Fibroblast of lung (primary cell): ENCODE data around the gene RNF20. TPM values are rescaled to one million over a fixed set of nuclear protein-coding genes. Genes with fewer than 3 reads are reported as not detected.

Source experiments
- DNase-seq, 2 donors: peaks; one replicate each; pipeline versions ENCODE4 v3.0.0 to v3.0.0-alpha.2; 2010; ENCODE audit warnings: low read depth in 2 of 2
- H2AFZ ChIP-seq: 2 replicates; pipeline ENCODE4 v1.5.1; 2012; ENCODE audit warnings: low read length, control low read depth, inconsistent platforms
- H3K27ac ChIP-seq: 2 replicates; pipeline ENCODE4 v1.5.1; 2011; ENCODE audit warnings: low read length, control low read depth; ENCODE audit not compliant: insufficient read depth
- H3K27me3 ChIP-seq: 2 replicates; pipeline ENCODE4 v1.5.1; 2011; ENCODE audit warnings: mild to moderate bottlenecking, low read length; ENCODE audit not compliant: control insufficient read depth, insufficient read depth
- H3K36me3 ChIP-seq: 2 replicates; pipeline ENCODE4 v1.5.1; 2011; ENCODE audit warnings: low read length; ENCODE audit not compliant: control insufficient read depth, insufficient read depth
- H3K4me1 ChIP-seq: 2 replicates; pipeline ENCODE4 v1.5.1; 2011; ENCODE audit warnings: low read length; ENCODE audit not compliant: control insufficient read depth, insufficient read depth; ENCODE audit errors: extremely low read depth
- H3K4me2 ChIP-seq: 2 replicates; pipeline ENCODE4 v1.5.1; 2011; ENCODE audit warnings: low read length, control low read depth; ENCODE audit not compliant: insufficient read depth; ENCODE audit errors: extremely low read depth
- H3K4me3 ChIP-seq, 4 experiments: fragments of 200-600 bp in 1 of 4; sonication (generic) in 1 of 4; replicated peaks in 1 of 4; 2 replicates each; pipeline ENCODE4 v1.5.1; 2011 to 2016; ENCODE audit warnings: low read length in 4 of 4, low read depth in 3 of 4, mild to moderate bottlenecking in 3 of 4, control low read depth in 2 of 4, inconsistent platforms in 1 of 4, mixed read lengths in 1 of 4; ENCODE audit not compliant: insufficient read depth in 1 of 4; ENCODE audit errors: control extremely low read depth in 1 of 4
- H3K79me2 ChIP-seq: 2 replicates; pipeline ENCODE4 v1.5.1; 2012; ENCODE audit warnings: mild to moderate bottlenecking, low read length, inconsistent platforms; ENCODE audit not compliant: control insufficient read depth, insufficient read depth
- H3K9ac ChIP-seq: 2 replicates; pipeline ENCODE4 v1.5.1; 2011; ENCODE audit warnings: mild to moderate bottlenecking, low read length, control low read depth; ENCODE audit not compliant: insufficient read depth
- H3K9me3 ChIP-seq: 2 replicates; pipeline ENCODE4 v1.5.1; 2012; ENCODE audit warnings: low read depth, low read length; ENCODE audit not compliant: control insufficient read depth, insufficient read depth
- H4K20me1 ChIP-seq: 2 replicates; pipeline ENCODE4 v1.5.1; 2011; ENCODE audit warnings: low read length; ENCODE audit not compliant: control insufficient read depth, insufficient read depth; ENCODE audit errors: extremely low read depth
- EZH2 ChIP-seq: IDR thresholded peaks from 2 replicates; pipeline ENCODE4 v1.5.1; 2012; ENCODE audit warnings: low read length, control low read depth, mild to moderate bottlenecking; ENCODE audit errors: missing control alignments
- polyA plus RNA-seq, 2 donors: library from polyadenylated mRNA; depleted of rRNA in 1 of 2; stranded (reverse) in 1 of 2; unstranded in 1 of 2; fragments of >200 nt; gene quantifications; 2 replicates each; pipeline ENCODE4 v1.2.1, GENCODE V29; 2011 to 2012; ENCODE audit warnings: missing spikeins in 1 of 2
- total RNA-seq: library from RNA; depleted of rRNA; stranded (reverse); fragments of >200 nt; gene quantifications from 2 replicates; pipeline ENCODE4 v1.2.1, GENCODE V29; 2014
- TF ChIP-seq, protein P1 (sequence below), 2 donors: IDR thresholded peaks in 1 of 2; conservative IDR thresholded peaks in 1 of 2; 1 replicate in 1 of 2; 2 replicates in 1 of 2; pipeline ENCODE4 v1.5.1; 2011 to 2012; ENCODE audit warnings: low read length in 2 of 2, control low read depth in 1 of 2, inconsistent platforms in 1 of 2, low read depth in 1 of 2, mild to moderate bottlenecking in 1 of 2

Gene RNF20
- total and polyA plus RNA-seq, 2 donors (not counting 1 experiment from before 2014, with no cell fraction given), result 23.0 to 29.6 TPM

DNA sequence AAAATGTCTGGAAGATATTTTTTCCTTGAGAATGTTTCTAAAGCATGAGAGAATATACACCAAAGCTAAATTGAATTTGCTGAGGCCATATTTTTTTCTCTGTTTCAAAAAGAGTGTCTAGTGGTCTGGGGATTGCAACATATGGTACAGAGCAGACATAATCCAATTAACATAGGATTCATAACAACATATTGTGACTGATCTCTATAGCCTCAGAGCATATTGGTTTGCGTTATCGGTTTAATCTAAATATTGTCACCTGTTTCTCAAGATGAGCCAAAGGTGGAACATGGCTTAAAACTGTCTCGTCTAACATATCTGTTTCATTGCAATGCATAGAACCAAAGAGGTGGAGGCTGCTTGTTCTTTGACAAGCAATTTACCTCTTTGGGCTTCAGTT, 57.2 kb downstream of the RNF20 start:
- TF ChIP-seq EZH2, result no peak
- TF ChIP-seq, protein P1, sequence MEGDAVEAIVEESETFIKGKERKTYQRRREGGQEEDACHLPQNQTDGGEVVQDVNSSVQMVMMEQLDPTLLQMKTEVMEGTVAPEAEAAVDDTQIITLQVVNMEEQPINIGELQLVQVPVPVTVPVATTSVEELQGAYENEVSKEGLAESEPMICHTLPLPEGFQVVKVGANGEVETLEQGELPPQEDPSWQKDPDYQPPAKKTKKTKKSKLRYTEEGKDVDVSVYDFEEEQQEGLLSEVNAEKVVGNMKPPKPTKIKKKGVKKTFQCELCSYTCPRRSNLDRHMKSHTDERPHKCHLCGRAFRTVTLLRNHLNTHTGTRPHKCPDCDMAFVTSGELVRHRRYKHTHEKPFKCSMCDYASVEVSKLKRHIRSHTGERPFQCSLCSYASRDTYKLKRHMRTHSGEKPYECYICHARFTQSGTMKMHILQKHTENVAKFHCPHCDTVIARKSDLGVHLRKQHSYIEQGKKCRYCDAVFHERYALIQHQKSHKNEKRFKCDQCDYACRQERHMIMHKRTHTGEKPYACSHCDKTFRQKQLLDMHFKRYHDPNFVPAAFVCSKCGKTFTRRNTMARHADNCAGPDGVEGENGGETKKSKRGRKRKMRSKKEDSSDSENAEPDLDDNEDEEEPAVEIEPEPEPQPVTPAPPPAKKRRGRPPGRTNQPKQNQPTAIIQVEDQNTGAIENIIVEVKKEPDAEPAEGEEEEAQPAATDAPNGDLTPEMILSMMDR (conservative IDR thresholded peaks at IDR 0.05 in 1 of 2, IDR thresholded peaks at IDR 0.05 in 1 of 2; ENCODE audit: low read depth in 1 of 2, low read length in 2 of 2), result no peak
- no peak for DNase-seq
- no peak overlapping the region for H3K4me3 ChIP-seq
- no peak overlapping the region for H3K27ac ChIP-seq
- H2AFZ ChIP-seq, result no peak overlapping the region
- no peaks in the 10 kb centered on the region for H3K9me3 ChIP-seq
- H3K4me1 ChIP-seq, result no peaks in the 10 kb centered on the region
- H3K27me3 ChIP-seq, result no peaks in the 10 kb centered on the region
- H3K79me2 ChIP-seq, result no peaks in the 10 kb centered on the region
- no peak overlapping the region for H3K9ac ChIP-seq
- H3K36me3 ChIP-seq, result no peaks in the 10 kb centered on the region
- H4K20me1 ChIP-seq, result no peaks in the 10 kb centered on the region
- H3K4me2 ChIP-seq, result no peak overlapping the region

DNA sequence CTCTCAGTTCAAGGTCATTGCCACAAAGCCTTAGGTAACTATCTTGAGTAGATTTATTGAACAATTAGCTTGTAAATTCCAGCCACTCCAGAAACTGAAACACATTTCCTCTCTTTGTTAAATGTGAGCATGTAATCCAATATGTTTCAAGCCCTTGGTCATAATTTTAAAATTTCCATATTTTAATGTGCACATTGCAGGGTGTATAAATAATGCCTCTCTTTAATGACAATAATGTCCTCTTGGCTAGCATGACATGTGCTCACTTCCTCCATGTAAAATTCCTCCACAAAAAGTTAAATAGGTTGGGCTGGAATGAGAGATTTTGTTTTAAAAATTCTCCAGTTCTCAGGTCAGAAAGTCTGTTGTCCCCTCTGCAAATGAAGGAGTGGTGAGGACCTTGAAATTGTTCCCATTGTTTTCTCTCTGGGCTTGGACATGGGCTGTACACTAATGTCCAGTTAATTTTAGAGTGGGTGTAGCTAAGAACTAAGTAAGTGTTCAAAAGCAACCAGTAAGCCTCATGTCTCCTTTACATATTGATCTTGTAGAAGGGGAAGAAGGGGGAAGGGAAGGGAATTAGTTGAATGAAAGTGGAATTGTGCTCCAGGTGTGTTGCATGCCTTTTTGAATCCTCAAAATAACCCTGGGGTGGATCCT, 58.3 kb downstream of the RNF20 start:
- no peak overlapping the region for H2AFZ ChIP-seq
- no peak for DNase-seq
- no peaks in the 10 kb centered on the region for H4K20me1 ChIP-seq
- no peaks in the 10 kb centered on the region for H3K79me2 ChIP-seq
- no peak overlapping the region for H3K4me3 ChIP-seq
- H3K9me3 ChIP-seq, result no peaks in the 10 kb centered on the region
- TF ChIP-seq EZH2, result no peak
- TF ChIP-seq, protein P1 (conservative IDR thresholded peaks at IDR 0.05 in 1 of 2, IDR thresholded peaks at IDR 0.05 in 1 of 2; ENCODE audit: low read depth in 1 of 2, low read length in 2 of 2), result no peak
- H3K9ac ChIP-seq, result no peak overlapping the region
- H3K27me3 ChIP-seq, result no peaks in the 10 kb centered on the region
- H3K36me3 ChIP-seq, result no peaks in the 10 kb centered on the region
- H3K27ac ChIP-seq, result no peak overlapping the region
- H3K4me1 ChIP-seq, result no peaks in the 10 kb centered on the region
- H3K4me2 ChIP-seq, result no peak overlapping the region

DNA sequence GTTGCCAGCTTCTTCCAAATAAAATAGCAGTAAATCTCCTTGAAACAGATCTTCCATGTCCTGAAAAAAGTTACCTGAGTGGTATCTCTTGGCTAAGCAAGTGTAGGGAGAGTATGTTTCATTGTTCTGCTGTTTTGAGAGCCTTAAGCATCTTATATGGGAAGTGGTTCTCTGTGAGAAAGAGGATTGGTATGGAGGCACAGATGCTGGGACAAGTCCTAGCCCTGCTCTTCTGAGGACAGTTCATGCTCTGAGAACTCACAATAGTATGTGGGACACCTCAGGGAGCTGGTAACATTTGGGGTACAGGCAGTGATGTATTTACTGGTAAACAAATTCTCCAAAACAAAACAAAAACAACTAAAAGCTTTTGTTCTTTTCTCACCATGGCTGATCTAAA, 59.1 kb downstream of the RNF20 start:
- Histone ChIP-seq H2AFZ (no peak overlapping the region), H3K4me3 (no peak overlapping the region), H3K79me2 (no peaks in the 10 kb centered on the region), H3K4me2 (no peak overlapping the region), H3K4me1 (no peaks in the 10 kb centered on the region), H4K20me1 (no peaks in the 10 kb centered on the region), H3K36me3 (no peaks in the 10 kb centered on the region), H3K9ac (no peak overlapping the region), H3K27ac (no peak overlapping the region), H3K27me3 (no peaks in the 10 kb centered on the region), H3K9me3 (no peaks in the 10 kb centered on the region)
- TF ChIP-seq, protein P1 (conservative IDR thresholded peaks at IDR 0.05 in 1 of 2, IDR thresholded peaks at IDR 0.05 in 1 of 2; ENCODE audit: low read depth in 1 of 2, low read length in 2 of 2), result no peak
- no peak for TF ChIP-seq EZH2
- DNase-seq, result no peak
